ENCODE results near the gene ADAT3.
A peak's percentile ranks its signal among the peaks of the same experiment; 100 is the strongest.

The ADAT3 gene

GRCh38 chr19:1956868-1957492 is 51.8 kb downstream of the ADAT3 start:
- peaks cover 0 to 70% of the 10 kb centered on the region in 2 experiments for H3K36me3 ChIP-seq (ENCODE audit: control insufficient read depth in 1 of 2, insufficient read depth in 2 of 2, low read depth in 1 of 2, low read length in 2 of 2)
- H3K27ac ChIP-seq (ENCODE audit: low read length, poor library complexity, severe bottlenecking), result no peak overlapping the region
- DNase-seq, result no peak
- H2BK15ac ChIP-seq (ENCODE audit: low read depth, poor library complexity, severe bottlenecking), result no peak overlapping the region
- no peak overlapping the region for H3K4me2 ChIP-seq (ENCODE audit: low read length, poor library complexity, severe bottlenecking)
- no peak overlapping the region for H3K23ac ChIP-seq (ENCODE audit: low read length in 2 of 2)
- H3K4me1 ChIP-seq (ENCODE audit: control insufficient read depth, insufficient read depth, low read depth, low read length), result peaks cover 48% of the 10 kb centered on the region
- H3K79me1 ChIP-seq (replicated peaks; ENCODE audit: low read length, poor library complexity, severe bottlenecking), result peaks cover 13% of the 10 kb centered on the region
- H3K14ac ChIP-seq (ENCODE audit: low read length in 2 of 2), result no peak overlapping the region
- H3K9ac ChIP-seq (ENCODE audit: low read length), result no peak overlapping the region
- H3K27me3 ChIP-seq (ENCODE audit: control insufficient read depth in 1 of 2, insufficient read depth in 1 of 2, low read length in 2 of 2), result no peaks in the 10 kb centered on the region
- H2BK120ac ChIP-seq (ENCODE audit: low read depth, low read length), result no peak overlapping the region
- no peak overlapping the region for H4K91ac ChIP-seq (ENCODE audit: low read length)
- no peak overlapping the region for H2BK5ac ChIP-seq (ENCODE audit: low read depth, low read length, poor library complexity, severe bottlenecking)
- H2AFZ ChIP-seq (ENCODE audit: low read depth, low read length), result no peak overlapping the region
- H3K4ac ChIP-seq (ENCODE audit: low read depth in 1 of 2, low read length in 2 of 2), result no peak overlapping the region
- no peak overlapping the region for H4K8ac ChIP-seq (ENCODE audit: low read length)
- no peak overlapping the region for H3K18ac ChIP-seq (ENCODE audit: low read depth in 1 of 2, low read length in 2 of 2)
- H3K4me3 ChIP-seq (ENCODE audit: insufficient read depth in 1 of 2, low read depth in 1 of 2, low read length in 2 of 2), result no peak overlapping the region
- 92% methylated on average over 23 of the region's 28 CpGs for WGBS
- no peaks in the 10 kb centered on the region for H3K9me3 ChIP-seq (ENCODE audit: control insufficient read depth, low read length)
- no peak overlapping the region for H2AK5ac ChIP-seq (ENCODE audit: low read length, severe bottlenecking)
- H2BK12ac ChIP-seq (ENCODE audit: low read length in 2 of 2), result no peak overlapping the region

- Histone ChIP-seq H2BK120ac (ENCODE audit: low read depth, low read length) (no peak overlapping the region), H3K14ac (ENCODE audit: low read length in 2 of 2) (no peak overlapping the region), H2AK5ac (ENCODE audit: low read length, severe bottlenecking) (no peak overlapping the region), H3K4me3 (ENCODE audit: insufficient read depth in 1 of 2, low read depth in 1 of 2, low read length in 2 of 2) (no peak overlapping the region), H4K8ac (ENCODE audit: low read length) (no peak overlapping the region), H3K27me3 (ENCODE audit: control insufficient read depth in 1 of 2, insufficient read depth in 1 of 2, low read length in 2 of 2) (no peaks in the 10 kb centered on the region), H4K91ac (ENCODE audit: low read length) (no peak overlapping the region), H2BK15ac (ENCODE audit: low read depth, poor library complexity, severe bottlenecking) (no peak overlapping the region), H3K4me2 (ENCODE audit: low read length, poor library complexity, severe bottlenecking) (no peak overlapping the region), H2BK5ac (ENCODE audit: low read depth, low read length, poor library complexity, severe bottlenecking) (no peak overlapping the region), H2AFZ (ENCODE audit: low read depth, low read length) (no peak overlapping the region), H3K18ac (ENCODE audit: low read depth in 1 of 2, low read length in 2 of 2) (no peak overlapping the region), H3K23ac (ENCODE audit: low read length in 2 of 2) (no peak overlapping the region), H3K27ac (ENCODE audit: low read length, poor library complexity, severe bottlenecking) (no peak overlapping the region), H2BK12ac (ENCODE audit: low read length in 2 of 2) (no peak overlapping the region), H3K4me1 (ENCODE audit: control insufficient read depth, insufficient read depth, low read depth, low read length) (peaks cover 55% of the 10 kb centered on the region), H3K9ac (ENCODE audit: low read length) (no peak overlapping the region), H3K4ac (ENCODE audit: low read depth in 1 of 2, low read length in 2 of 2) (no peak overlapping the region), H3K36me3 (ENCODE audit: control insufficient read depth in 1 of 2, insufficient read depth in 2 of 2, low read depth in 1 of 2, low read length in 2 of 2) (peaks cover 2 to 68% of the 10 kb centered on the region in 2 experiments), H3K9me3 (ENCODE audit: control insufficient read depth, low read length) (no peaks in the 10 kb centered on the region), H3K79me1 (replicated peaks; ENCODE audit: low read length, poor library complexity, severe bottlenecking) (peaks cover 17% of the 10 kb centered on the region)
- no peak for DNase-seq
- 98% methylated on average over 34 of the region's 40 CpGs for WGBS
Observed at GRCh38 chr19:1957562-1958248, 52.5 kb downstream of the ADAT3 start.

- H3K4me2 ChIP-seq (ENCODE audit: low read length, poor library complexity, severe bottlenecking), result no peak overlapping the region
- no peak overlapping the region for H2AFZ ChIP-seq (ENCODE audit: low read depth, low read length)
- no peak overlapping the region for H2BK12ac ChIP-seq (ENCODE audit: low read length in 2 of 2)
- no peak overlapping the region for H3K4me3 ChIP-seq (ENCODE audit: insufficient read depth in 1 of 2, low read depth in 1 of 2, low read length in 2 of 2)
- H3K4me1 ChIP-seq (ENCODE audit: control insufficient read depth, insufficient read depth, low read depth, low read length), result peaks cover 51% of the 10 kb centered on the region
- H3K9me3 ChIP-seq (ENCODE audit: control insufficient read depth, low read length), result no peaks in the 10 kb centered on the region
- no peaks in the 10 kb centered on the region for H3K27me3 ChIP-seq (ENCODE audit: control insufficient read depth in 1 of 2, insufficient read depth in 1 of 2, low read length in 2 of 2)
- H2BK5ac ChIP-seq (ENCODE audit: low read depth, low read length, poor library complexity, severe bottlenecking), result no peak overlapping the region
- no peak for DNase-seq
- WGBS, result 96% methylated on average over 32 of the region's 32 CpGs
- H3K79me1 ChIP-seq (replicated peaks; ENCODE audit: low read length, poor library complexity, severe bottlenecking), result peaks cover 19% of the 10 kb centered on the region
- H2AK5ac ChIP-seq (ENCODE audit: low read length, severe bottlenecking), result peak overlapping the region; percentile 2
- H2BK15ac ChIP-seq (ENCODE audit: low read depth, poor library complexity, severe bottlenecking), result no peak overlapping the region
- H3K23ac ChIP-seq (ENCODE audit: low read length in 2 of 2), result no peak overlapping the region
- H3K9ac ChIP-seq (ENCODE audit: low read length), result no peak overlapping the region
- peak overlapping the region; percentile 56 for H4K91ac ChIP-seq (ENCODE audit: low read length)
- no peak overlapping the region for H3K14ac ChIP-seq (ENCODE audit: low read length in 2 of 2)
- no peak overlapping the region for H2BK120ac ChIP-seq (ENCODE audit: low read depth, low read length)
- H3K27ac ChIP-seq (ENCODE audit: low read length, poor library complexity, severe bottlenecking), result no peak overlapping the region
- H3K4ac ChIP-seq (ENCODE audit: low read depth in 1 of 2, low read length in 2 of 2), result no peak overlapping the region
- peaks cover 7 to 47% of the 10 kb centered on the region in 2 experiments for H3K36me3 ChIP-seq (ENCODE audit: control insufficient read depth in 1 of 2, insufficient read depth in 2 of 2, low read depth in 1 of 2, low read length in 2 of 2)
- H3K18ac ChIP-seq (ENCODE audit: low read depth in 1 of 2, low read length in 2 of 2), result no peak overlapping the region
- no peak overlapping the region for H4K8ac ChIP-seq (ENCODE audit: low read length)
Observed at GRCh38 chr19:1959928-1960589, 54.9 kb downstream of the ADAT3 start.

Measured in mesenchymal stem cell (in vitro differentiated cells and primary cell).